HEK293 (cell line): ENCODE results near the gene CPN1.

Experiments
- BCL11A ChIP-seq: fragments of 450-650 bp; formaldehyde crosslinking; IDR thresholded peaks from 2 replicates; pipeline ENCODE4 v1.5.1; 2016; ENCODE audit warnings: low read depth, missing biosample characterization, missing genetic modification characterization
- CTCF ChIP-seq: fragments of 450-650 bp; formaldehyde crosslinking; IDR thresholded peaks from 2 replicates; pipeline ENCODE4 v1.5.1; 2016; ENCODE audit warnings: missing biosample characterization, missing genetic modification characterization
- HOXA7 ChIP-seq: sonication (generic); formaldehyde crosslinking; IDR thresholded peaks from 2 replicates; pipeline ENCODE4 v1.8.1; 2022; ENCODE audit warnings: missing genetic modification reagents, borderline replicate concordance
- KLF8 ChIP-seq: fragments of 450-650 bp; formaldehyde crosslinking; IDR thresholded peaks from 2 replicates; pipeline ENCODE4 v1.5.1; 2016; ENCODE audit warnings: missing biosample characterization, missing genetic modification characterization
- REST ChIP-seq: fragments of 450-650 bp; formaldehyde crosslinking; IDR thresholded peaks from 2 replicates; pipeline ENCODE4 v1.5.1; 2016; ENCODE audit warnings: missing biosample characterization, missing genetic modification characterization
- YY1 ChIP-seq: fragments of 450-650 bp; formaldehyde crosslinking; IDR thresholded peaks from 2 replicates; pipeline ENCODE4 v1.5.1; 2018; ENCODE audit warnings: missing biosample characterization, missing genetic modification characterization
- ZBTB7A ChIP-seq: fragments of 450-650 bp; formaldehyde crosslinking; IDR thresholded peaks from 2 replicates; pipeline ENCODE4 v1.5.1; 2016; ENCODE audit warnings: low read depth, missing biosample characterization, missing genetic modification characterization

DNA sequence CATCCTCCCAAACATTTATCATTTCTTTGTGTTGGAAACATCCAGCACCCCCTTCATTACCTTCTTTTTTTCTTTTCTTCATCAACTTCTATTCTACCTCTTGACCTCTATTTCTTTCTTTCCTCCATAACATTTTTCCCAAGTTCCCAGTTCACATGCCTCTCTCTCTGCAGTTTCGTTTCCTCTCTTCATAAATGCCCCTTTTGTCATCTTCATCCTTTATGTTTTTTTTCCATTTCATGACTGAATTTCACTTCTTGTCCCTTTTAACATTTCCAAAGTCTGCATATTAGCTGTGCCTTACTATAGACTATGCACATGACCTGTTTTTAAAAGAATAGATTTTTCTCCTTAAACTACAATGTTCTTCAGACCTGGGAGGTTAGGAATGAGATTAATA lies 23.7 kb downstream of the CPN1 start:
- TF ChIP-seq CTCF (no peak), KLF8 (tag by site-specific recombination) (no peak), BCL11A (tag by site-specific recombination) (no peak), ZBTB7A (tag by site-specific recombination) (no peak), HOXA7 (CRISPR knock-in tag) (no peak), REST (tag by site-specific recombination) (no peak), YY1 (tag by site-specific recombination) (no peak)
